ENCODE results near the gene MYO6. TPM values are rescaled to one million over a fixed set of nuclear protein-coding genes. Genes with fewer than 3 reads are reported as not detected.

MYO6 gene
- total RNA-seq, 1 donor from 2014 or later: 20.4 TPM

GRCh38 chr6:75870389-75870788 is 121.3 kb downstream of the MYO6 start:
- intact Hi-C loops (cut with DNase I): no loop called here
- peaks cover 0 to 10% of the 10 kb centered on the region in 2 donors for H3K36me3 ChIP-seq
- H3K4me1 ChIP-seq: no peaks in the 10 kb centered on the region
- H3K4me3 ChIP-seq: no peak overlapping the region
- H3K27me3 ChIP-seq: no peaks in the 10 kb centered on the region
- no peak for DNase-seq (ENCODE audit: extremely low spot score in 2 of 2)
- no peaks in the 10 kb centered on the region for H3K9me3 ChIP-seq
- H3K27ac ChIP-seq: no peak overlapping the region
- no peak for TF ChIP-seq POLR2A (IDR thresholded peaks at IDR 0.05)
- no peak for TF ChIP-seq CTCF (IDR thresholded peaks at IDR 0.05)
- no peak for TF ChIP-seq POLR2AphosphoS5 (IDR thresholded peaks at IDR 0.05; ENCODE audit: insufficient read depth in 1 of 2, low read depth in 1 of 2)

- H3K27me3 ChIP-seq: no peaks in the 10 kb centered on the region
- peaks cover 0 to 10% of the 10 kb centered on the region in 2 donors for H3K36me3 ChIP-seq
- no peaks in the 10 kb centered on the region for H3K9me3 ChIP-seq
- no peak overlapping the region for H3K4me3 ChIP-seq
- no peak for DNase-seq (ENCODE audit: extremely low spot score in 2 of 2)
- no peak for TF ChIP-seq POLR2AphosphoS5 (IDR thresholded peaks at IDR 0.05; ENCODE audit: insufficient read depth in 1 of 2, low read depth in 1 of 2)
- TF ChIP-seq POLR2A (IDR thresholded peaks at IDR 0.05): no peak
- no peak for TF ChIP-seq CTCF (IDR thresholded peaks at IDR 0.05)
- H3K27ac ChIP-seq: no peak overlapping the region
- intact Hi-C loops (cut with DNase I): no loop called here
- no peaks in the 10 kb centered on the region for H3K4me1 ChIP-seq
Measured at GRCh38 chr6:75874224-75874623, 125.2 kb downstream of the MYO6 start.

- Histone ChIP-seq H3K9me3 (no peaks in the 10 kb centered on the region), H3K27me3 (no peaks in the 10 kb centered on the region), H3K36me3 (peaks cover 0 to 10% of the 10 kb centered on the region in 2 donors), H3K27ac (no peak overlapping the region), H3K4me1 (no peaks in the 10 kb centered on the region), H3K4me3 (no peak overlapping the region)
- DNase-seq (ENCODE audit: extremely low spot score in 2 of 2): no peak
- TF ChIP-seq POLR2AphosphoS5 (IDR thresholded peaks at IDR 0.05; ENCODE audit: insufficient read depth in 1 of 2, low read depth in 1 of 2) (no peak), CTCF (IDR thresholded peaks at IDR 0.05) (no peak), POLR2A (IDR thresholded peaks at IDR 0.05) (no peak)
- intact Hi-C loops (cut with DNase I): no loop called here
Measured at GRCh38 chr6:75876152-75876551, 127.1 kb downstream of the MYO6 start.

GRCh38 chr6:75880305-75880704 is 131.3 kb downstream of the MYO6 start:
- Histone ChIP-seq H3K4me3 (no peak overlapping the region), H3K4me1 (no peaks in the 10 kb centered on the region), H3K36me3 (no peaks in the 10 kb centered on the region), H3K27me3 (no peaks in the 10 kb centered on the region), H3K9me3 (no peaks in the 10 kb centered on the region), H3K27ac (no peak overlapping the region)
- no peak for DNase-seq (ENCODE audit: extremely low spot score in 2 of 2)
- no peak for TF ChIP-seq POLR2A (IDR thresholded peaks at IDR 0.05)
- no peak for TF ChIP-seq POLR2AphosphoS5 (IDR thresholded peaks at IDR 0.05; ENCODE audit: insufficient read depth in 1 of 2, low read depth in 1 of 2)
- no peak for TF ChIP-seq CTCF (IDR thresholded peaks at IDR 0.05)
- intact Hi-C loops (cut with DNase I): no loop called here

- TF ChIP-seq CTCF (IDR thresholded peaks at IDR 0.05): no peak
- no peak for TF ChIP-seq POLR2A (IDR thresholded peaks at IDR 0.05)
- no peak for TF ChIP-seq POLR2AphosphoS5 (IDR thresholded peaks at IDR 0.05; ENCODE audit: insufficient read depth in 1 of 2, low read depth in 1 of 2)
- H3K9me3 ChIP-seq: no peaks in the 10 kb centered on the region
- H3K27me3 ChIP-seq: no peaks in the 10 kb centered on the region
- no peak overlapping the region for H3K27ac ChIP-seq
- intact Hi-C loops (cut with DNase I): no loop called here
- no peaks in the 10 kb centered on the region for H3K36me3 ChIP-seq
- H3K4me3 ChIP-seq: no peak overlapping the region
- H3K4me1 ChIP-seq: no peaks in the 10 kb centered on the region
- DNase-seq (ENCODE audit: extremely low spot score in 2 of 2): no peak
Measured at GRCh38 chr6:75882734-75883133, 133.7 kb downstream of the MYO6 start.
